A172 (cell line): ENCODE results near the gene HSF4. TPM values are rescaled to one million over a fixed set of nuclear protein-coding genes. Genes with fewer than 3 reads are reported as not detected.

Experiments used
- total RNA-seq: library from RNA; depleted of rRNA; stranded (reverse); fragments of >200 nt; shearing (Covaris generic); gene quantifications from 2 replicates; pipeline ENCODE4 v1.2.3, GENCODE V29; 2014; rRNA removed

Gene HSF4
- total RNA-seq, 1 experiment from 2014 or later: 5.8 TPM

Other genes with a start within 250 kb of the HSF4 start
- not detected in 2 replicates for gene CDH16, start 245.9 kb upstream of the HSF4 start, total RNA-seq
- 1.0 and 2.8 TPM in 2 replicates for gene RRAD, start 239.2 kb upstream of the HSF4 start, total RNA-seq
- gene CIAO2B, start 230.3 kb upstream of the HSF4 start, total RNA-seq: 150 and 174 TPM in 2 replicates
- gene CES2, start 229.2 kb upstream of the HSF4 start, total RNA-seq: 19.7 TPM in 2 replicates
- gene CES3, start 203.5 kb upstream of the HSF4 start, total RNA-seq: 0.05 and 0.17 TPM in 2 replicates
- gene CES4A, start 176.2 kb upstream of the HSF4 start, total RNA-seq: not detected in 2 replicates
- gene CBFB, start 135.6 kb upstream of the HSF4 start, total RNA-seq: 72.3 and 89.4 TPM in 2 replicates
- gene PHAF1, start 54.8 kb upstream of the HSF4 start, total RNA-seq: 21.7 and 26.4 TPM in 2 replicates
- 63.0 and 65.1 TPM in 2 replicates for gene B3GNT9, start 13.7 kb upstream of the HSF4 start, total RNA-seq
- gene TRADD, start 4.8 kb upstream of the HSF4 start, total RNA-seq: 28.9 and 36.1 TPM in 2 replicates
- 7.3 and 9.0 TPM in 2 replicates for gene FBXL8, start 4.8 kb upstream of the HSF4 start, total RNA-seq
- gene NOL3, start 5.8 kb downstream of the HSF4 start, total RNA-seq: 11.2 and 19.6 TPM in 2 replicates
- 15.6 and 17.5 TPM in 2 replicates for gene MATCAP1, start 19.2 kb downstream of the HSF4 start, total RNA-seq
- 0.12 and 0.50 TPM in 2 replicates for gene EXOC3L1, start 25.4 kb downstream of the HSF4 start, total RNA-seq
- 99.6 and 115 TPM in 2 replicates for gene E2F4, start 27.4 kb downstream of the HSF4 start, total RNA-seq
- 0.24 and 0.48 TPM in 2 replicates for gene ELMO3, start 34.4 kb downstream of the HSF4 start, total RNA-seq
- gene TMEM208, start 62.4 kb downstream of the HSF4 start, total RNA-seq: 48.0 and 59.4 TPM in 2 replicates
- gene FHOD1, start 82.7 kb downstream of the HSF4 start, total RNA-seq: 10.3 and 13.2 TPM in 2 replicates
- gene SLC9A5, start 84.2 kb downstream of the HSF4 start, total RNA-seq: 0.03 and 0.29 TPM in 2 replicates
- 0.14 TPM in 1 of 2 replicates, not detected in the other for gene PLEKHG4, start 114.8 kb downstream of the HSF4 start, total RNA-seq
- gene KCTD19, start 162.0 kb downstream of the HSF4 start, total RNA-seq: not detected in 2 replicates
- gene LRRC36, start 162.1 kb downstream of the HSF4 start, total RNA-seq: not detected in 2 replicates
- gene TPPP3, start 228.8 kb downstream of the HSF4 start, total RNA-seq: 0.31 TPM in 1 of 2 replicates, not detected in the other